H1 (cell line): ENCODE results near the gene CLMP. TPM values are rescaled to one million over a fixed set of nuclear protein-coding genes. Genes with fewer than 3 reads are reported as not detected.

Source experiments
- BACH1 ChIP-seq: IDR thresholded peaks from 2 replicates; pipeline ENCODE4 v1.6.1; 2012; ENCODE audit warnings: low read length, improper control_type of control experiment
- BCL11A ChIP-seq, 2 experiments: IDR thresholded peaks; one replicate each; pipeline ENCODE4 v1.6.1; 2011; ENCODE audit warnings: low read depth in 2 of 2, low read length in 2 of 2, mild to moderate bottlenecking in 2 of 2
- E2F6 ChIP-seq: IDR thresholded peaks from 2 replicates; pipeline ENCODE4 v1.6.1; 2012; ENCODE audit warnings: inconsistent platforms
- POU5F1 ChIP-seq: IDR thresholded peaks from 2 replicates; pipeline ENCODE4 v1.6.1; 2011; ENCODE audit warnings: low read depth, mild to moderate bottlenecking, low read length, moderate library complexity
- SP4 ChIP-seq: IDR thresholded peaks from 2 replicates; pipeline ENCODE4 v1.6.1; 2012; ENCODE audit warnings: low read length, inconsistent platforms
- polyA plus RNA-seq, 7 experiments: library from polyadenylated mRNA; depleted of rRNA in 3 of 7; stranded (reverse) in 5 of 7; unstranded in 2 of 7; fragments of >200 nt in 5 of 7; fragments of 200-250 nt in 2 of 7; gene quantifications; 1 replicate in 5 of 7; 2 replicates in 1 of 7; 4 replicates in 1 of 7; pipeline versions ENCODE4 v1.2.1 to v1.2.3, GENCODE V29; 2011 to 2013; ENCODE audit warnings: missing spikeins in 2 of 7, mixed read lengths in 2 of 7
- total RNA-seq: library from RNA; stranded (reverse); fragmentation: NEBNext Ultra II Directional; extraction: Animal tissue kit (Norgen Biotek cat#: 25700); gene quantifications from 2 replicates; pipeline ENCODE4 v1.2.1, GENCODE V29; 2021
- TF ChIP-seq, protein P1 (sequence below): IDR thresholded peaks from 2 replicates; pipeline ENCODE4 v1.6.1; 2011; ENCODE audit warnings: low read depth, mild to moderate bottlenecking, low read length; ENCODE audit not compliant: insufficient read depth

CLMP gene
- total and polyA plus RNA-seq, 2 of the 8 experiments (the other 6 are each of a cell fraction or from before 2014, with no cell fraction given): 9.9 to 24.1 TPM

DNA sequence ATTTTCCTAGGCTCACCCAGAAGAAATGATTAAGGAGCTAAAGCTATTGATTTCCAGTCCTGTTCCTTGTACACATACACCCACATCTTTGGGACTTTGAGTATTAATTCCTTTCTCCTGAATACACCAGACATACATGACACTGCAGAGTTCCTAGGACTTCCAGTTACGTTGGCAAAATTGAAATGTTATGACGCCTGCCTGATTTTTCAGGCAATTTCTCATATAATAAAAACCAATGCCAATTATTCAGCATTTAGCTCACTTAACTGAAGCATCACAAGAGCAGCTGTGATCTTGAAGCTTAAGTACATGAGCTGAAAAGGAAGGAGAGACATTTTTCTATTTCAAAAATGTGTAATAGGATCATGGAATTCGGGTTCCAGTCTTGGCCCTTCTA, 4.5 kb downstream of the CLMP start (continued):
- TF ChIP-seq, protein P1, sequence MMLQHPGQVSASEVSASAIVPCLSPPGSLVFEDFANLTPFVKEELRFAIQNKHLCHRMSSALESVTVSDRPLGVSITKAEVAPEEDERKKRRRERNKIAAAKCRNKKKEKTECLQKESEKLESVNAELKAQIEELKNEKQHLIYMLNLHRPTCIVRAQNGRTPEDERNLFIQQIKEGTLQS: no peak
- TF ChIP-seq E2F6 (no peak), SP4 (no peak), POU5F1 (no peak), BACH1 (no peak), BCL11A (IDR thresholded peaks at IDR 0.05; ENCODE audit: low read depth in 2 of 2, low read length in 2 of 2) (no peak)
